Activated T-cell treated with anti-CD3 and anti-CD28 coated beads for 24 hours (primary cell): Measurements from ENCODE around the gene DDT.
"Not testable (repeated sequence)": the region's sequence is repeated elsewhere in the genome, so short reads cannot be mapped to it uniquely, and the experiment has no call there.

ENCODE experiments used
- DNase-seq: peaks from one replicate; pipeline ENCODE4 v3.0.0-alpha.2; 2020; ENCODE audit warnings: low read depth

DDT gene

DNA sequence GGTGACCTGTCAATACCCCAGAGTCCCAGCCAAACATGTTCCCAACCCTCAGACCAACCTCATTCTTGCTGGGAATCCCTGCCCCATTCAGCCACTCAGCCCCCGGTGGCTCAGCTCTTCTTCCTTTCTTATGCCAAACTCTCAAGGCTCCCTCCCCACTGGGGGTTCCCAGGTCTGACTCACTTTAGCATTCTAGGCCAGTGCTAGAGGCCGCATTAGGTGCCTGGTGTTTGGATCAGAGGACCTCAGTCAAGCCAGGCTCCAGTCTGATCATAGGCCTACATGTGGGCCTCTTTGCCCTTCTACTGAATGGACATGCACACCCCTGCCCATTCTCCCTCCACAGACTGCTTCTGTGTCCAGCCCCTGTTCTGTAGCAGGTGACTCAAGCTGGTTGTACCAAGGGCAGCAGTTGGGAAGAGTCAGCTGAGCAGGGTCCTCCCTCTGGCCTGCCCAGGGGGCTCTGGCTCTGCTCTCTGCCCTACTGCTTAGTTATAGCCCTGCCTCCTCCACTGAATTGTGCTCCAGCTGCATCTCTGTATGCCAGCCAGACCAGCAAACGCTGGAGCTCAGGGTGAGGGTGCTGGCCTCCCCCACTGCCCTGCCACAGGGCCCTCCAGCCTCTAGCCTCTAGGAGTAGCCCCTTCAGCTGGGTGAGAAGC lies 15.5 kb upstream of the DDT start:
- DNase-seq, result not testable (repeated sequence)

DNA sequence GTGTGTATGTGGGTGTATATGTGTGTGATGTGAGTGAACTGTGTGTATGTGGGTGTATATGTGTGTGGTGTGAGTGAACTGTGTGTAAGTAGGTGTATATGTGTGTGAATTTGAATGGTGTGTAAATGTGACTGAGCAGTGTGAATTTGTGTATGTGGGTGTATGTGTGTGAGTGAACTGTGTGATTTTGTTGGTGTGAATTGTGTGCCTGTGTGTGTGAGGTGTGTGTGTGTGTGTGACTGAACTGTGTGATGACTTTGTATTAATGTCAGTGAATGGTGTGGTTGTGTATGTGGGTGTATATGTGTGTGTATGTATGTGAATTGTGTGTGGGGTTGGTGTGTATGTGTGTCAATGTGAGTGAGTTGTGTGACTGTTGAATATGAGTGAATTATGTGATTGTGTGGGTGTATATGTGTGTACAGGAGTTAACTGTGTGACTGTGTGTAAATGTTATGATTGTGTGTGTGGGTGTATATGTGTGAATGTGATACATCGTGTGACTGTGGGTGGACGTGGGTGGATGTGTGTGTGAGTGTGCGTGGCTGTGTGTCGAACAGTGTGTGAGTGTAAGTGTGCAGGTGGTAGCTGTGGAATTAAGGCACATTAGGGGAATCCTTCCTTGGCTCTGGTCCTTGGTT lies 12.4 kb upstream of the DDT start:
- DNase-seq, result not testable (repeated sequence)

DNA sequence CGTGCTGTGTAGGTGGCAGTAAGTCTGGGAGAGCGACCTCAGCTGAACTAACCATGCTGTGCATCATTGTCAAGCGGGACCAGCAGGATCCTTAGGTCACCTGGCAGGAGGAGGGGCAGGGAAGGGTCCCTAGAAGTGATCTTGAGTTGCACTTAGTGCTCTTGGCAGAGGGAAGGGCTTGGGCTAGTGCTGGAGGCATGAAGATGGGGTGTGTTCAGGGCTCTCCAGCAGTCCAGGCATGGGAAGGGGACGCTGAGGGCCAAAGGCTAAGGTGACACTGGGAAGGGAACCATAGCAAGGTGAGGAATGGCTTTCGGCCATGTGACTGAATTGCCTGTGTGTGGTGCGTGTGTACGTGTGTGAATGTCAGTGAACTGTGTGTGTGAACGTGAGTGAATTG lies 11.8 kb upstream of the DDT start:
- not testable (repeated sequence) for DNase-seq

DNA sequence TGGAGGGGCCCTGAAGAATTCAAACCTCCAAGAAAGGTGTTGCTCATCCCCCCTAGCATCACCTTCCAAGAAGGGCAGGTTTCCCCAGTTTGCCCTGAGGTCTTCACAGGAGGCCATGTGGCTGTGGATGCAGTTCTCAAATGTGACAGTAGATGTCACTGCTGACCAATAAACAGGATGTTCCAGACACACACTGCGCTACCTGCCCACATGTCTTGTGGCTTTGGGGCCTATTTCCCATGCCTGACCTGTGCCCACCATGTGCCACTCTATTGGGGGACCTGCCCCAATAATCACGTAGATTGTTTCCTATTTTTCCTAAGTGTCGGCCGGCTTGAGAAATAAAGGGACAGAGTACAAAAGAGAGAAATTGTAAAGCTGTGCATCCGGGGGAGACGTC lies 10.2 kb upstream of the DDT start:
- DNase-seq, result no peak

DNA sequence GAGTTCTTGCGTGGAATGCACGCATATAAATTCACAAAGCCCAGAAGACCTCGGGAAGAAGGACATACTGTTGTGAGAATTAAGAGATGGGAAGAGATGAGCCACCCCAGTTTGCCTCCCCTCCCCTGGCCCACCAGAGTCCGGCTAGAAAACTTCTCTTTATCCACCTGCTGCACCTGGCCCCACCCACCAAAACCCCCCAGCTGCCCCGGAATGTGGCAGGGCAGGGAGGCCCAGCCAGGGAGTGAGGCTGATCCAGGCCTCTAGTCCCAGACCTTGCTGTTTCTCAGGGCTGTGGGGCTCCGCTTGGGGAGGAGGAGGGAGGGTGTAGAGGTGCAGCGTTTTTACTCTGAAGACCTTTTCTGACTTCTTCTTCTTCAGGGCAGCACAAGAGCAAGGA lies 6.3 kb upstream of the DDT start:
- not testable (repeated sequence) for DNase-seq

DNA sequence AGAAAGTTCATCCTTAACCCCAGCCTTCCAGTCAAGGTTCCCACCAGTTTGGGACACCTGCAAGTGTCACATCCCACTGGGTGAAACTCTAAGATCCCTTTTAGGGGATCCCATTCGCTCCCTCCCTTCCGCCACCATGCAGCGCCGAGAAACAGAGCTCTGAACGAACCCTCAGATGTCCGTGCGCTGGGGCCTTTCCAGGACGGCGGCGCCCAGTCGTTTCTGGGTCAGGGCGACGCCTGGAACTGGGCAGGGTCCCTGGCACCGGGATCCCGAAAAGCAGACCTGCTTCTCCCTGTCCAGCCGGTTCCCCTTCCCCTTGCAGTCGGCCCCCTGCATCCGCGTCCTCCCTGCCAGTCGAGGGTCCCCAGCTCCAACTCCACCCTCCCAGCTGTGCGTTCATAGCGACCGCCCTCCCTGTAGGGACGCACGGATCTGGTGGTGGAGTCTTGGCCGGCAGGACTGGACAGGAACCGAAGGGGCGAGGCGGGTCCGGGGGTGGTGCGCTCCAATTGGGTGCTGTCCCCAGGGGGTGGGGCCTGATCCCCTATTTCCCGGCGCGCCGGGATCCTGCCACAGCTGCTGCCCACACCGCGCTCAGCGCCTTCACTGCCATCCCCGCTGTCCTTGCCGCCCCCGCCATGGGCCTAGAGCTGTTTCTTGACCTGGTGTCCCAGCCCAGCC lies 5.5 kb upstream of the DDT start, which contains the start of gene GSTT2:
TSS of gene GSTT2 (plus strand) at position 578 of the 684 bp plus-strand sequence.
- DNase-seq, result not testable (repeated sequence)

DNA sequence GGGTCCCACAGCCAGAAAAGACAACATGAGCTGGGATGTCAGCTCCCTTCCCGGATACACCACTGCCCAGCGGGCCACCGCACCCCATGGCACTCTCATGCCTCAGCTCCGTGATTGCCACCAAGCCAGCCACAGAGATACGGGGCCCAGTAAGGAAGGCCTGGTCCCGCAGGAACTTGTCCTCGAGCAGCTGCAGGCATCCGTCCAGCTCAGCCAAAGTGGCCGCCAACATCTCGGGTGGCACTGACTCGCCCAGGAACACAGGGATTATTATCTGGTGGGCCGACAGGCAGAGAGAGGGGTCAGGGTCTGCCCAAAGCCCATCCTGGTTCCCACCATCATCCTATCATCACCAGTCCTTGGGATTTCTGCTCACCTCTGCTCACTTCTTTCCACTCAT lies 3.1 kb upstream of the DDT start:
- DNase-seq, result not testable (repeated sequence)

DNA sequence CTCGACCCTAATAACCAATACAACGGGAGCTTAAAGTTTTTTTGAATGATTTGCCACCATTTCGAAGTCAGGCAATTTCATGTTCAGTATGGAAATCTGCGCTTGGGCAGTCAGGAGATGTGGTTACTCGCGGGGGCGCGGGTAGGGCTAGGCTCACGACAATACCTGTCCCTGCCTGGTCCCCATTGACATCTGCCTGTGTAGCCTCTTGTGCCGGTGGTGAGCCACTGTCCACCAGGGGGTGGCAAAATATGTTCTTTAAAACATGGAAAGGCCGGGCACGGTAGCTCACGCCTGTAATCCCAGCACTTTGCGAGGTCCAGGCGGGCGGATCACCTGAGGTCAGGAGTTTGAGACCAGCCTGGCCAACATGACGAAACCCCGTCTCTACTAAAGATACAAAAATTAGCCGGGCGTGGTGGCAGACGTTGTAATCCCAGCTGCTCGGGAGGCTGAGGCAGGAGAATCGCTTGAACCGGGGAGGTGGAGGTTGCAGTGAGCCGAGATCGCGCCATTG lies 653 bp upstream of the DDT start:
- DNase-seq, result not testable (repeated sequence)

DNA sequence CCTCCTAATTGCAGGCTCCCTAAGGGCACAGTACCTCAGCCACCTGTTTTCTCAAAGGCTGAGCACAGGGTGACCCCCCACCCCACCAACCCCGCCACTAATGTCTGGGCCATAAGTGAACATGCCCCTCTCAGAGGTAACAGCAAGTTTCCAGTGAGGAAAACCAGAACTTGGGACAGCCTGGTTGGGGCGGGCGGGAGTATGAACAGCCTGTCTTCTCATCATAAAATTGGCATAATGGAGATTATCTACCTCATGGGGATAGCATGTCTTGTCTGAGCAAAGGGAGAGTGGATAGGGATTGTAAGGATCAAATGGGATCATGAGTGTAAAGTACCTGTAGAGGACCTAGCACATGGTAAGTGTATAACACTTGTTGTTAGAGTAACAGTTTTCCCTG lies 2.3 kb downstream of the DDT start:
- not testable (repeated sequence) for DNase-seq

DNA sequence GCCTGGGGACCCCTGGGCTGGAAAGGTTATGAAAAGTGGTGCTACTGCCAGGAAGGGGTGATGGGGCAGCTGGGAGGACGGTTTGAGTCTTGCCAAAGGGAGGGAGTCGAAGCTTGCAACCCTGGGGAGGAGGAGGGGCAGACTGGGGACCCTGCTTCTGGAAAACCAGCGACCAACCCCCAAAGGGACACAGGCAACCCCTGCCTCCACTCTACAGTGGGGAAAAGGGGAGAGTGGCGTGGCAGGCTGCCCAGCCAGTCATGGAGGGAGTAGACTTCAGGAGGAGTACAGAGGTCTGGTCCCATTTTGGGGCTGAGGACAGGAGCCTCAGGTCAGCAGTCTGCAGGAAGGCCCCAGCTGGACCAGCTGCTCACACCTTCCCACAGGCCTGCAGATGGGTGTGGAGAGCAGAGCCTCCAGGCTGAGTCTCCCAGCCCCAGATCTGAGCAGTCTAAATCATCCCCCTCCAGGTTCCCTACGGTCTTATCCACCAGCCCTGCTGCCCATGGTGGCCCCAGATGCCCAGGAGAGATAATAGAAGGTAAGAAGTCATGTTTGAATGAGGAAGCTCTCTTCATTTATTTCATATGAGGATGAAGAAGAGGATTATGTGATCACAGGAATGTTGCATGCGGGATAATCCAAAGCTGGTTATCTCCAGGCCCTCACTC lies 3.3 kb downstream of the DDT start:
- no peak for DNase-seq

DNA sequence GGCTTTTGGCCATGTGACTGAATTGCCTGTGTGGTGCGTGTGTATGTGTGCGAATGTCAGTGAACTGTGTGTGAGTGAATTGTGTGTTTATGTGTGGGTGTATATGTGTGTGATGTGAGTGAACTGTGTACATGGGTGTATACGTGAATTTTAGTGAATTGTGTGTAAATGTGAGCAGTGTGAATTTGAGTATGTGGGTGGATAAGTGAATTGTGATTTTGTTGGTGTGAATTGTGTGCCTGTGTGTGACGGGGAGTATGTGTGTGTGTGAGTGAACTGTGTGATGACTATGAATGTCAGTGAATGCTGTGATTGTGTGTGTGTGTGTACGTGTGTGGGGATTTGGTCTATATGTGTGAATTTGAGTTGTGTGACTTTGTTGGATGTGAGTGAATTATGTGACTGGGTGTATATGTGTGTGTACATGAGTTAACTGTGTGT lies 4.0 kb downstream of the DDT start:
- no peak for DNase-seq

DNA sequence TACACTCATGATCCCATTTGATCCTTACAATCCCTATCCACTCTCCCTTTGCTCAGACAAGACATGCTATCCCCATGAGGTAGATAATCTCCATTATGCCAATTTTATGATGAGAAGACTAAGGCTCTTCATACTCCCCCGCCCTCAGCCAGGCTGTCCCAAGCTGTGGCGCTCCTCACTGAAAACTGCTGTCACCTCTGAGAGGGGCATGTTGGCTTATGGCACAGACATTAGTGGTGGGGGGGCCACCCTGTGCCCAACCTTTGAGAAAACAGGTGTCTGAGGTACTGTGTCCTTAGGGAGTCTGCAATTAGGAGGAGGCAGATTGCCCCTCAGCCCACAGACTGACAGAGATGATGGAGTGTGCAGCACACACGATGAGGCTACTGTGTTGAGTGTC lies 5.2 kb downstream of the DDT start:
- DNase-seq, result no peak

DNA sequence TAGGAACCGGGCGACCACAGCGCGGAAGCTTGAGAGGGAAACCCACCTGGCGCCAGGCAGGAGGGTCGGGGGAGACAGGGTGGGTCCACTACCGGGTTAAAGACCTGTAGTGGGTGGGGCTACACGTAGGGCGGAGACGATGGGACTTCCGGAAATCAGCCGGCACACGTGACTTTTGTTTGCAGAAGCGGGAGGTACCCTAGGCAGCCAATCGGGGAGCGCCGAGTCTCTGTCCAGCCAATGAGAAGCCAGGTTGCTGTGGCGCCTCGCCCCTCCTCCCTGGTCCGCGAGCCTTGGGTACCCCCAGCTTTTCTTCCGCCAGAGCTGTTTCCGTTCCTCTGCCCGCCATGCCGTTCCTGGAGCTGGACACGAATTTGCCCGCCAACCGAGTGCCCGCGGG lies 7.7 kb downstream of the DDT start, which contains the start of gene DDTL:
TSS of gene DDTL (plus strand) at position 321 of the 400 bp plus-strand sequence. CDS start at position 348, 27 bp downstream.
- not testable (repeated sequence) for DNase-seq

DNA sequence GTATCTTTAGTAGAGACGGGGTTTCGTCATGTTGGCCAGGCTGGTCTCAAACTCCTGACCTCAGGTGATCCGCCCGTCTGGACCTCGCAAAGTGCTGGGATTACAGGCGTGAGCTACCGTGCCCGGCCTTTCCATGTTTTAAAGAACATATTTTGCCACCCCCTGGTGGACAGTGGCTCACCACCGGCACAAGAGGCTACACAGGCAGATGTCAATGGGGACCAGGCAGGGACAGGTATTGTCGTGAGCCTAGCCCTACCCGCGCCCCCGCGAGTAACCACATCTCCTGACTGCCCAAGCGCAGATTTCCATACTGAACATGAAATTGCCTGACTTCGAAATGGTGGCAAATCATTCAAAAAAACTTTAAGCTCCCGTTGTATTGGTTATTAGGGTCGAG lies 8.1 kb downstream of the DDT start:
- not testable (repeated sequence) for DNase-seq

DNA sequence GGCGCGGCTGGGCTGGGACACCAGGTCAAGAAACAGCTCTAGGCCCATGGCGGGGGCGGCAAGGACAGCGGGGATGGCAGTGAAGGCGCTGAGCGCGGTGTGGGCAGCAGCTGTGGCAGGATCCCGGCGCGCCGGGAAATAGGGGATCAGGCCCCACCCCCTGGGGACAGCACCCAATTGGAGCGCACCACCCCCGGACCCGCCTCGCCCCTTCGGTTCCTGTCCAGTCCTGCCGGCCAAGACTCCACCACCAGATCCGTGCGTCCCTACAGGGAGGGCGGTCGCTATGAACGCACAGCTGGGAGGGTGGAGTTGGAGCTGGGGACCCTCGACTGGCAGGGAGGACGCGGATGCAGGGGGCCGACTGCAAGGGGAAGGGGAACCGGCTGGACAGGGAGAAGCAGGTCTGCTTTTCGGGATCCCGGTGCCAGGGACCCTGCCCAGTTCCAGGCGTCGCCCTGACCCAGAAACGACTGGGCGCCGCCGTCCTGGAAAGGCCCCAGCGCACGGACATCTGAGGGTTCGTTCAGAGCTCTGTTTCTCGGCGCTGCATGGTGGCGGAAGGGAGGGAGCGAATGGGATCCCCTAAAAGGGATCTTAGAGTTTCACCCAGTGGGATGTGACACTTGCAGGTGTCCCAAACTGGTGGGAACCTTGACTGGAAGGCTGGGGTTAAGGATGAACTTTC lies 13.0 kb downstream of the DDT start, which contains the start of gene GSTT2B:
TSS of gene GSTT2B (minus strand) at position 112 of the 688 bp plus-strand sequence. CDS start at position 48, 64 bp downstream.
- DNase-seq, result not testable (repeated sequence)

DNA sequence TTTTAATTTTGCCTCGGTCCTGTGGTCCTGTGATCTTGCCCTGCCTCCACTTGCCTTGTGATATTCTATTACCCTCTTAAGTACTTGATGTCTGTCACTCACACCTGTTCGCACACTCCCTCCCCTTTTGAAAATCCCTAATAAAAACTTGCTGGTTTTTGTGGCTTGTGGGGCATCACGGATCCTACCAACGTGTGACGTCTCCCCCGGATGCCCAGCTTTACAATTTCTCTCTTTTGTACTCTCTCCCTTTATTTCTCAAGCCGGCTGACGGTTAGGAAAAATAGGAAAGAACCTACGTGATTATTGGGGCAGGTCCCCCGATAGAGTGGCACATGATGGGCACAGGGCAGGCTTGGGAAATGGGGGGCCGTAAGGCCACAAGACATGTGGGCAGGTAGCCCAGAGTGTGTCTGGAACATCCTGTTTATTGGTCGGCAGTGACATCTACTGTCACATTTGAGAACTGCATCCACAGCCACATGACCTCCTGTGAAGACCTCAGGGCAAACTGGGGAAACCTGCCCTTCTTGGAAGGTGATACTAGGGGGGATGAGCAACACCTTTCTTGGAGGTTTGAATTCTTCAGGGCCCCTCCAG lies 17.8 kb downstream of the DDT start:
- DNase-seq, result peak; percentile 78

DNA sequence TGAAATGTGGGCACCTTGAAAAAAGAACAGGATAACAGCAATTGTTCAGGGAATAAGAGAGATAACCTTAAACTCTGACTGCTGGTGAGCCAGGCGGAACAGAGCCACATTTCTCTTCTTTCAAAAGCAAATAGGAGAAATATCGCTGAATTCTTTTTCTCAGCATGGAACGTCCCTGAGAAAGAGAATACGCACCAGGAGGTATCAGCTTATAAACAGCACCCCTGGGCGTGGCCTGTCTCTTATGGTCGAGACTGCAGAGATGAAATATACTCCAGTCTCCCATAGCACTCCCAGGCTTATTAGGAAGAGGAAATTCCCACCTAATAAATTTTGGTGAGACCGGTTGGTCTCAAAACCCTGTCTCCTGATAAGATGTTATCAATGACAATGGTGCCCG lies 18.4 kb downstream of the DDT start:
- DNase-seq, result not testable (repeated sequence)

DNA sequence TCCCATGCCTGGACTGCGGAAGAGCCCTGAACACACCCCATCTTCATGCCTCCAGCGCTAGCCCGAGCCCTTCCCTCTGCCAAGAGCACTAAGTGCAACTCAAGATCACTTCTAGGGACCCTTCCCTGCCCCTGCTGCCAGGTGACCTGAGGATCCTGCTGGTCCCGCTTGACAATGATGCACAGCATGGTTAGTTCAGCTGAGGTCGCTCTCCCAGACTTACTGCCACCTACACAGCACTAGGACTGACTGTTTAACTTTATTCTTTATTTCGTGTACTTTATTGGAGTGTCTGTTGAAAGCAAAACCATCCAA lies 19.3 kb downstream of the DDT start:
- not testable (repeated sequence) for DNase-seq

DNA sequence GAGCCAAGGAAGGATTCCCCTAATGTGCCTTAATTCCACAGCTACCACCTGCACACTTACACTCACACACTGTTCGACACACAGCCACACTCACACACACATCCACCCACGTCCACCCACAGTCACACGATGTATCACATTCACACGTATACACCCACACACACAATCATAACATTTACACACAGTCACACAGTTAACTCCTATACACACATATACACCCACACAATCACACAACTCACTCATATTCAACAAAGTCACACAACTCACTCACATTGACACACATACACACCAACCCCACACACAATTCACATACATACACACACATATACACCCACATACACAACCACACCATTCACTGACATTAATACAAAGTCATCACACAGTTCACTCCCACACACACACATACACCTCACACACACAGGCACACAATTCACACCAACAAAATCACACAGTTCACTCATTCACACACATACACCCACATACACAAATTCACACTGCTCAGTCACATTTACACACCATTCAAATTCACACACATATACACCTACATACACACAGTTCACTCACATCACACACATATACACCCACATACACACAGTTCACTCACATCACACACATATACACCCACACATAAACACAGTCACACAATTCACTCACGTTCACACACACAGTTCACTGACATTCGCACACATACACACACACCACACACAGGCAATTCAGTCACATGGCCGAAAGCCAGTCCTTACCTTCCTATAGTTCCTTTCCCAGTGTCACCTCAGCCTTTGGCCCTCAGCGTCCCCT lies 19.8 kb downstream of the DDT start:
- not testable (repeated sequence) for DNase-seq

DNA sequence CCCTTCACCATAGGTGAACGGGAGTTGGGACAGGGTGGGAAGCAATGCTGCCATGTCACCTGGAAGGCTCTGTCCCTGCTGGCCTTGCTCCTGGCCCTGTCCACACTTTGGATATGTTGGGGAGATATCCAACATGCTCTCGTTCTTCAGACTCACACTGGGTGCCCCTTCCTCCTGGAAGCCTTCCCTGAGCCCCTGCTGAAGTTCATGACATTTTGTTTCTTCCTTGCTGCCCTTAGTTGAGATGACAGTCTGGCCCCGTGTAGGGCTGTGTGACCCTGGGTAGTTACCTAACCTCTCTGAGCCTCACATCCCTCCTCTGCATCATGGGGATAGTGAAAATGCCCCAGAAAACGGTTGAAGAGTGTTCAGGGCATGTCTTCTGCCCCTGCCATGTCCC lies 20.8 kb downstream of the DDT start:
- not testable (repeated sequence) for DNase-seq
